A673 (cell line): Measurements from ENCODE around the gene PYGO2.

Experiments used
- CTCF ChIP-seq: fragments of 300-800, 200-600 bp; sonication (generic); conservative IDR thresholded peaks from 2 replicates; pipeline ENCODE4 v1.5.1; 2017; ENCODE audit warnings: low read depth, mild to moderate bottlenecking, antibody characterized with exemption, low read length, moderate library complexity, mixed read lengths
- EZH2 ChIP-seq: fragments of 200-600 bp; sonication (generic); IDR thresholded peaks from 2 replicates; pipeline ENCODE4 v1.6.1; 2017; ENCODE audit warnings: borderline replicate concordance, low read depth, mild to moderate bottlenecking, mixed read lengths, antibody characterized with exemption, low read length; ENCODE audit not compliant: poor library complexity, severe bottlenecking

DNA sequence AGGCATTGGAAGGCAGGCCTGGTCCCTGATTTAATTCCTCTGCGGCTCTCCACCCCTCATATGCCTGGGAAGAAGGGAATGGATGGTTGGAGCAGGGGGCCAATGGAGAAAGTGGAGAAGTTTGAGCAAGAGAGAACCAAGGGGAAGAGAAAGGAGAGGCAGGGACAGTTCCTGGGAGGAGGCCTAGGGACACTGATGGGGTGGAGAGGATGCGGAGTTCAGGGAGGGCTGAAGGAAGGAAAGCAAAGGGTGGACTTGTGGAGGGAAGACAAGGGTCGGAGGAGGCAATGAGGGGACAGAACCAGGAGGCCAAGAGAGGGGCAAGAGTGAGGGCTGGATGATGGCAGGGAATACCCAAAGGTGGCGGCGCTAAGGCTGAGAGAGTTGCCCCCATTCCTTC lies 48.2 kb upstream of the PYGO2 start:
- TF ChIP-seq CTCF, result no peak
- TF ChIP-seq EZH2, result no peak
